CD4-positive, alpha-beta T cell (primary cell): ENCODE measurements around the gene GIPR. TPM values are rescaled to one million over a fixed set of nuclear protein-coding genes. Genes with fewer than 3 reads are reported as not detected.

Experiments used
- ATAC-seq: fragments of 200-7000 bp; cut with Tn5 transposase; one replicate; pipeline ENCODE4 v1.10.0; 2022; ENCODE audit warnings: mild to moderate bottlenecking; ENCODE audit not compliant: poor library complexity
- CTCF ChIA-PET: fragments of 350-600 bp; sonication (Branson Sonifier 250); formaldehyde crosslinking; loops from one replicate; lab custom pipeline; 2021; ENCODE audit warnings: antibody characterized with exemption, inconsistent platforms; lab: Charles Lee
- POLR2A ChIA-PET: fragments of 350-600 bp; sonication (Branson Sonifier 250); formaldehyde crosslinking; loops from one replicate; lab custom pipeline; 2021; ENCODE audit warnings: antibody characterized with exemption, inconsistent platforms; lab: Charles Lee
- DNase-seq, 14 experiments: peaks; one replicate each; pipeline ENCODE4 v3.0.0-alpha.2; 2013 to 2020; ENCODE audit warnings: mixed read lengths in 2 of 14
- H3K27ac ChIP-seq, 2 donors: one replicate each; pipeline versions ENCODE4 v1.5.1 to v1.7.0; 2013; ENCODE audit warnings: low read length in 2 of 2, low read depth in 1 of 2, mild to moderate bottlenecking in 1 of 2
- H3K27me3 ChIP-seq, 2 experiments: 1 replicate in 1 of 2; 2 replicates in 1 of 2; pipeline versions ENCODE4 v1.6.1 to v1.7.0; 2013; ENCODE audit warnings: low read length in 2 of 2, control low read depth in 1 of 2, mild to moderate bottlenecking in 1 of 2, moderate library complexity in 1 of 2; ENCODE audit not compliant: insufficient read depth in 2 of 2, control insufficient read depth in 1 of 2
- H3K36me3 ChIP-seq: one replicate; pipeline ENCODE4 v1.6.1; 2013; ENCODE audit warnings: low read length, control low read depth; ENCODE audit not compliant: insufficient read depth
- H3K4me1 ChIP-seq: one replicate; pipeline ENCODE4 v1.6.1; 2013; ENCODE audit warnings: low read length, control low read depth; ENCODE audit not compliant: insufficient read depth
- H3K4me3 ChIP-seq: one replicate; pipeline ENCODE4 v1.5.1; 2013; ENCODE audit warnings: mild to moderate bottlenecking, low read length, moderate library complexity
- H3K9me3 ChIP-seq, 2 experiments: 1 replicate in 1 of 2; 2 replicates in 1 of 2; pipeline versions ENCODE4 v1.6.1 to v1.7.0; 2013; ENCODE audit warnings: low read length in 2 of 2, mild to moderate bottlenecking in 2 of 2, control low read depth in 1 of 2, moderate library complexity in 1 of 2; ENCODE audit not compliant: control insufficient read depth in 1 of 2, insufficient read depth in 1 of 2
- H3K27ac Mint-ChIP-seq: one replicate; pipeline ENCODE4 v1.8.0; 2020; ENCODE audit warnings: mixed read lengths
- H3K27me3 Mint-ChIP-seq: one replicate; pipeline ENCODE4 v1.8.0; 2021; ENCODE audit warnings: mixed read lengths
- H3K36me3 Mint-ChIP-seq: one replicate; pipeline ENCODE4 v1.8.0; 2021; ENCODE audit warnings: low read depth, mixed read lengths
- H3K4me1 Mint-ChIP-seq: one replicate; pipeline ENCODE4 v1.8.0; 2021; ENCODE audit warnings: low read depth, mixed read lengths
- H3K4me3 Mint-ChIP-seq: one replicate; pipeline ENCODE4 v1.8.0; 2020; ENCODE audit warnings: mild to moderate bottlenecking, mixed read lengths
- H3K9me3 Mint-ChIP-seq: one replicate; pipeline ENCODE4 v1.8.0; 2020; ENCODE audit warnings: mixed read lengths
- CTCF ChIP-seq: fragments of 200-600 bp; IDR thresholded peaks from one replicate; pipeline ENCODE4 v1.8.0; 2022; ENCODE audit warnings: antibody characterized with exemption, mild to moderate bottlenecking
- intact Hi-C, 2 experiments: fragments of 100-400 bp; cut with DNase I in 1 of 2; cut with micrococcal nuclease in 1 of 2; formaldehyde crosslinking; loops; one replicate each; pipeline versions ENCODE4 v1.15.1 to v1.9.0; 2023 to 2025; cut with DNase I, micrococcal nuclease
- total RNA-seq, 174 experiments: library from RNA in 2 of 174; stranded (reverse) in 2 of 174; gene quantifications; one replicate each; pipeline ENCODE4 v1.2.3 and lab custom pipeline; 2021 to 2026

The GIPR gene
- total RNA-seq, 2 experiments from 2014 or later = 2.4 to 3.0 TPM

GRCh38 chr19:45712699-45713067 lies 44.7 kb downstream of the GIPR start:
- H3K9me3 ChIP-seq = peaks cover 0 to 5% of the 10 kb centered on the region in 2 experiments
- peaks cover 32% of the 10 kb centered on the region for H3K36me3 ChIP-seq
- Mint-ChIP-seq H3K36me3 (peaks cover 28% of the 10 kb centered on the region), H3K9me3 (no peaks in the 10 kb centered on the region), H3K27me3 (no peaks in the 10 kb centered on the region), H3K27ac (no peak overlapping the region), H3K4me3 (no peak overlapping the region), H3K4me1 (peaks cover 41% of the 10 kb centered on the region)
- CTCF ChIA-PET = no interaction called here
- intact Hi-C loops = no loop called here
- TF ChIP-seq CTCF = no peak
- no peak overlapping the region for H3K27ac ChIP-seq
- DNase-seq = peak in 1 of 14 experiments; percentile 31
- peaks cover 18% of the 10 kb centered on the region for H3K4me1 ChIP-seq
- ATAC-seq = no peak
- no peak overlapping the region for H3K4me3 ChIP-seq
- POLR2A ChIA-PET = no interaction called here
- no peaks in the 10 kb centered on the region for H3K27me3 ChIP-seq

- Mint-ChIP-seq H3K9me3 (no peaks in the 10 kb centered on the region), H3K36me3 (peaks cover 29% of the 10 kb centered on the region), H3K27ac (no peak overlapping the region), H3K4me1 (peaks cover 44% of the 10 kb centered on the region), H3K27me3 (no peaks in the 10 kb centered on the region), H3K4me3 (no peak overlapping the region)
- POLR2A ChIA-PET = no interaction called here
- CTCF ChIA-PET = no interaction called here
- intact Hi-C loops = no loop called here
- DNase-seq = peak in 1 of 14 experiments; percentile 34
- Histone ChIP-seq H3K36me3 (peaks cover 31% of the 10 kb centered on the region), H3K27me3 (no peaks in the 10 kb centered on the region), H3K4me3 (no peak overlapping the region), H3K27ac (no peak overlapping the region), H3K4me1 (peaks cover 23% of the 10 kb centered on the region), H3K9me3 (peaks cover 0 to 5% of the 10 kb centered on the region in 2 experiments)
- TF ChIP-seq CTCF = no peak
- no peak for ATAC-seq
Measured at GRCh38 chr19:45713141-45713540, 45.1 kb downstream of the GIPR start.

GRCh38 chr19:45715139-45715538 lies 47.1 kb downstream of the GIPR start:
- Mint-ChIP-seq H3K4me1 (peaks cover 53% of the 10 kb centered on the region), H3K4me3 (peak overlapping the region; percentile 52), H3K27me3 (no peaks in the 10 kb centered on the region), H3K9me3 (no peaks in the 10 kb centered on the region), H3K27ac (peak overlapping the region; percentile 10), H3K36me3 (peaks cover 38% of the 10 kb centered on the region)
- Histone ChIP-seq H3K4me1 (peaks cover 28% of the 10 kb centered on the region), H3K9me3 (peaks cover 0 to 5% of the 10 kb centered on the region in 2 experiments), H3K27me3 (no peaks in the 10 kb centered on the region), H3K4me3 (no peak overlapping the region), H3K27ac (no peak overlapping the region), H3K36me3 (peaks cover 33% of the 10 kb centered on the region)
- no peak for ATAC-seq
- intact Hi-C loops = loop anchor here (5.0 kb wide), 4 partner anchors 147 to 632 kb away; partner anchors contain the start of genes CCDC61 (in 1 of the 2), FOXA3 (in 1 of the 2), MARK4 (in 1 of the 2) and PPP5C (in 1 of the 2)
- TF ChIP-seq CTCF = no peak
- ChIA-PET POLR2A (interaction anchor here (4.0 kb wide), 1 partner anchor 15 kb away, joined by 56 read pairs; the partner anchor contains the start of gene FBXO46), CTCF (interaction anchor here (3.9 kb wide), 1 partner anchor 22 kb away, joined by 22 read pairs; the partner anchor contains the start of gene QPCTL)
- DNase-seq = no peak
